Liver (tissue), 9 donors: Measurements from ENCODE around the gene TLN1. TPM values are rescaled to one million over a fixed set of nuclear protein-coding genes. Genes with fewer than 3 reads are reported as not detected.

Experiments used
- DNase-seq: peaks from one replicate; pipeline ENCODE4 v3.0.0-alpha.2; 2017; ENCODE audit warnings: low spot score
- H3K27ac ChIP-seq, 2 donors: one replicate each; pipeline ENCODE4 v1.7.0; 2013; ENCODE audit warnings: inconsistent platforms in 2 of 2, low read length in 2 of 2, control low read depth in 1 of 2, low read depth in 1 of 2, mild to moderate bottlenecking in 1 of 2
- H3K27me3 ChIP-seq, 4 donors: one replicate each; pipeline versions ENCODE4 v1.6.1 to v1.7.0; 2013; ENCODE audit warnings: low read length in 3 of 4, inconsistent platforms in 1 of 4, mild to moderate bottlenecking in 1 of 4, moderate library complexity in 1 of 4; ENCODE audit not compliant: control insufficient read depth in 4 of 4, insufficient read depth in 4 of 4
- H3K36me3 ChIP-seq, 4 donors: one replicate each; pipeline versions ENCODE4 v1.6.1 to v1.7.0; 2013; ENCODE audit warnings: low read length in 3 of 4, mild to moderate bottlenecking in 3 of 4, low read depth in 1 of 4, moderate library complexity in 1 of 4; ENCODE audit not compliant: control insufficient read depth in 4 of 4, insufficient read depth in 3 of 4
- H3K4me1 ChIP-seq, 4 donors: one replicate each; pipeline versions ENCODE4 v1.6.1 to v1.7.0; 2013; ENCODE audit warnings: low read length in 3 of 4, mild to moderate bottlenecking in 3 of 4, moderate library complexity in 1 of 4; ENCODE audit not compliant: control insufficient read depth in 4 of 4, insufficient read depth in 4 of 4
- H3K4me3 ChIP-seq, 3 donors: one replicate each; pipeline versions ENCODE4 v1.6.1 to v1.7.0; 2013; ENCODE audit warnings: low read length in 3 of 3, control low read depth in 1 of 3, low read depth in 1 of 3, mild to moderate bottlenecking in 1 of 3
- H3K9ac ChIP-seq, 2 donors: one replicate each; pipeline ENCODE4 v1.7.0; 2013; ENCODE audit warnings: low read length in 2 of 2, mild to moderate bottlenecking in 2 of 2, moderate library complexity in 2 of 2, control low read depth in 1 of 2, low read depth in 1 of 2
- H3K9me3 ChIP-seq, 4 donors: one replicate each; pipeline versions ENCODE4 v1.6.1 to v1.7.0; 2013; ENCODE audit warnings: low read length in 3 of 4; ENCODE audit not compliant: control insufficient read depth in 4 of 4
- ATF3 ChIP-seq: IDR thresholded peaks from 2 replicates; pipeline ENCODE4 v1.6.1; 2016; ENCODE audit warnings: antibody characterized with exemption
- CTCF ChIP-seq: fragments of 150-350 bp; IDR thresholded peaks from 2 replicates; pipeline ENCODE4 v1.5.1; 2017; ENCODE audit warnings: improper control_type of control experiment, low read depth, low read length; ENCODE audit not compliant: missing input control
- EGR1 ChIP-seq, 2 donors: IDR thresholded peaks; 2 replicates each; pipeline ENCODE4 v1.6.1; 2016 to 2018; ENCODE audit warnings: antibody characterized with exemption in 2 of 2, low read depth in 2 of 2
- FOXA1 ChIP-seq: IDR thresholded peaks from 2 replicates; pipeline ENCODE4 v1.6.1; 2016; ENCODE audit warnings: antibody characterized with exemption
- GABPA ChIP-seq, 2 donors: IDR thresholded peaks in 1 of 2; conservative IDR thresholded peaks in 1 of 2; 2 replicates each; pipeline ENCODE4 v1.6.1; 2016; ENCODE audit warnings: antibody characterized with exemption in 2 of 2, mild to moderate bottlenecking in 1 of 2, moderate library complexity in 1 of 2
- HNF4A ChIP-seq, 2 donors: conservative IDR thresholded peaks; 2 replicates each; pipeline ENCODE4 v1.6.1; 2016; ENCODE audit warnings: antibody characterized with exemption in 2 of 2, mild to moderate bottlenecking in 2 of 2
- HNF4G ChIP-seq: IDR thresholded peaks from 2 replicates; pipeline ENCODE4 v1.6.1; 2016; ENCODE audit warnings: antibody characterized with exemption
- JUND ChIP-seq, 2 donors: IDR thresholded peaks; 2 replicates each; pipeline ENCODE4 v1.6.1; 2016; ENCODE audit warnings: antibody characterized with exemption in 2 of 2
- NR2F2 ChIP-seq: IDR thresholded peaks from 2 replicates; pipeline ENCODE4 v1.6.1; 2016; ENCODE audit warnings: antibody characterized with exemption
- RAD21 ChIP-seq, 2 donors: IDR thresholded peaks; 2 replicates each; pipeline ENCODE4 v1.6.1; 2016; ENCODE audit warnings: antibody characterized with exemption in 2 of 2, mild to moderate bottlenecking in 2 of 2
- RXRA ChIP-seq, 2 donors: IDR thresholded peaks; 2 replicates each; pipeline ENCODE4 v1.6.1; 2017 to 2018; ENCODE audit warnings: antibody characterized with exemption in 2 of 2, mild to moderate bottlenecking in 1 of 2
- SP1 ChIP-seq: IDR thresholded peaks from 2 replicates; pipeline ENCODE4 v1.6.1; 2018; ENCODE audit warnings: antibody characterized with exemption, mild to moderate bottlenecking
- TAF1 ChIP-seq: conservative IDR thresholded peaks from 2 replicates; pipeline ENCODE4 v1.6.1; 2016; ENCODE audit warnings: antibody characterized with exemption, mild to moderate bottlenecking
- YY1 ChIP-seq: IDR thresholded peaks from 2 replicates; pipeline ENCODE4 v1.6.1; 2016; ENCODE audit warnings: antibody characterized with exemption, mild to moderate bottlenecking
- WGBS: extraction: QIAGEN DNeasy Blood & Tissue Kit; methylation state at CpG from one replicate; pipeline ENCODE4 v1.1.7; 2013; 5-methylcytosine and 5-hydroxymethylcytosine counted together
- polyA plus RNA-seq, 2 donors: library from polyadenylated mRNA; stranded (reverse) in 1 of 2; unstranded in 1 of 2; fragments of 200-250 nt in 1 of 2; fragments of >200 nt in 1 of 2; fragmentation: Nextera tagmentation in 1 of 2; extraction: Ambion mirVana in 1 of 2; gene quantifications; one replicate each; pipeline versions ENCODE4 v1.2.1 to v1.2.3, GENCODE V29; 2013 to 2015
- total RNA-seq, 2 donors: library from RNA; depleted of rRNA; stranded (reverse); fragments of >200 nt; gene quantifications; one replicate each; pipeline ENCODE4 v1.2.3, GENCODE V29; 2014
- TF ChIP-seq, protein P1 (sequence below): IDR thresholded peaks from 2 replicates; pipeline ENCODE4 v1.6.1; 2016; ENCODE audit warnings: antibody characterized with exemption
- TF ChIP-seq, protein P2 (sequence below): IDR thresholded peaks from 2 replicates; pipeline ENCODE4 v1.6.1; 2016; ENCODE audit warnings: antibody characterized with exemption, mild to moderate bottlenecking
- TF ChIP-seq, protein P3 (sequence below): IDR thresholded peaks from 2 replicates; pipeline ENCODE4 v1.6.1; 2016; ENCODE audit warnings: antibody characterized with exemption
- donor health status: healthy.
- donor health status: healthy.
- donor health status: healthy.
- donor health status: healthy.
- donor health status: healthy.

TLN1 gene
- total and polyA plus RNA-seq, 4 donors: 24.5 to 184 (median 125) TPM

DNA sequence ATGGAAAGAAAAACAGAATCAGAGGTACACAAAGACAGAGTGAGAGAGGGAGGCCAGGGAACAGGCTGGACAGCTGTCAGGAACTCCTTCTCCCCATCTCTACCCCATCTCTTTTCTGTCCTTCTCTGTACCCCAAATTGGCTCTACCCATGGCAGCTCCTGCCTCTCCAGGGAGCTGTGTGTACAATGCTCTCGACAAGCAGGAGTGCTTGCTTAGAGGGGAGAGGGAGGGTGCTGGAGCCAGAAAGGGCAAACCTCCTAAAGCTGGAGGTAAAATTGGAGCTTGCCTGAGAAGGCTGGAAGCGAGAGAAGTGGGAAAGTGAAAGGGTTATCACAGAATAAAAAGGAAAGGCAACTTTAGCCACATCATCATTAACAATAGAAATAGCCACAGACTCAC is 48.7 kb downstream of the TLN1 start:
- Histone ChIP-seq H3K27me3 (no peaks in the 10 kb centered on the region), H3K36me3 (peaks cover 0 to 1% (median 0%) of the 10 kb centered on the region in 4 donors), H3K27ac (no peak overlapping the region), H3K4me3 (no peak overlapping the region), H3K9ac (no peak overlapping the region), H3K9me3 (no peaks in the 10 kb centered on the region), H3K4me1 (no peaks in the 10 kb centered on the region)
- no peak for TF ChIP-seq RAD21 (IDR thresholded peaks at IDR 0.05)
- TF ChIP-seq, protein P1, sequence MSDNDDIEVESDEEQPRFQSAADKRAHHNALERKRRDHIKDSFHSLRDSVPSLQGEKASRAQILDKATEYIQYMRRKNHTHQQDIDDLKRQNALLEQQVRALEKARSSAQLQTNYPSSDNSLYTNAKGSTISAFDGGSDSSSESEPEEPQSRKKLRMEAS: no peak
- TF ChIP-seq JUND (IDR thresholded peaks at IDR 0.05): no peak
- TF ChIP-seq, protein P2, sequence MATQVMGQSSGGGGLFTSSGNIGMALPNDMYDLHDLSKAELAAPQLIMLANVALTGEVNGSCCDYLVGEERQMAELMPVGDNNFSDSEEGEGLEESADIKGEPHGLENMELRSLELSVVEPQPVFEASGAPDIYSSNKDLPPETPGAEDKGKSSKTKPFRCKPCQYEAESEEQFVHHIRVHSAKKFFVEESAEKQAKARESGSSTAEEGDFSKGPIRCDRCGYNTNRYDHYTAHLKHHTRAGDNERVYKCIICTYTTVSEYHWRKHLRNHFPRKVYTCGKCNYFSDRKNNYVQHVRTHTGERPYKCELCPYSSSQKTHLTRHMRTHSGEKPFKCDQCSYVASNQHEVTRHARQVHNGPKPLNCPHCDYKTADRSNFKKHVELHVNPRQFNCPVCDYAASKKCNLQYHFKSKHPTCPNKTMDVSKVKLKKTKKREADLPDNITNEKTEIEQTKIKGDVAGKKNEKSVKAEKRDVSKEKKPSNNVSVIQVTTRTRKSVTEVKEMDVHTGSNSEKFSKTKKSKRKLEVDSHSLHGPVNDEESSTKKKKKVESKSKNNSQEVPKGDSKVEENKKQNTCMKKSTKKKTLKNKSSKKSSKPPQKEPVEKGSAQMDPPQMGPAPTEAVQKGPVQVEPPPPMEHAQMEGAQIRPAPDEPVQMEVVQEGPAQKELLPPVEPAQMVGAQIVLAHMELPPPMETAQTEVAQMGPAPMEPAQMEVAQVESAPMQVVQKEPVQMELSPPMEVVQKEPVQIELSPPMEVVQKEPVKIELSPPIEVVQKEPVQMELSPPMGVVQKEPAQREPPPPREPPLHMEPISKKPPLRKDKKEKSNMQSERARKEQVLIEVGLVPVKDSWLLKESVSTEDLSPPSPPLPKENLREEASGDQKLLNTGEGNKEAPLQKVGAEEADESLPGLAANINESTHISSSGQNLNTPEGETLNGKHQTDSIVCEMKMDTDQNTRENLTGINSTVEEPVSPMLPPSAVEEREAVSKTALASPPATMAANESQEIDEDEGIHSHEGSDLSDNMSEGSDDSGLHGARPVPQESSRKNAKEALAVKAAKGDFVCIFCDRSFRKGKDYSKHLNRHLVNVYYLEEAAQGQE: no peak
- no peak for TF ChIP-seq HNF4G
- TF ChIP-seq TAF1: no peak
- TF ChIP-seq YY1: no peak
- TF ChIP-seq NR2F2: no peak
- no peak for TF ChIP-seq HNF4A (conservative IDR thresholded peaks at IDR 0.05)
- TF ChIP-seq CTCF: no peak
- TF ChIP-seq GABPA (IDR thresholded peaks at IDR 0.05 in 1 of 2, conservative IDR thresholded peaks at IDR 0.05 in 1 of 2): no peak
- no peak for TF ChIP-seq RXRA (IDR thresholded peaks at IDR 0.05)
- TF ChIP-seq ATF3: no peak
- no peak for TF ChIP-seq SP1
- no peak for TF ChIP-seq EGR1 (IDR thresholded peaks at IDR 0.05; ENCODE audit: low read depth in 2 of 2)
- TF ChIP-seq, protein P3, sequence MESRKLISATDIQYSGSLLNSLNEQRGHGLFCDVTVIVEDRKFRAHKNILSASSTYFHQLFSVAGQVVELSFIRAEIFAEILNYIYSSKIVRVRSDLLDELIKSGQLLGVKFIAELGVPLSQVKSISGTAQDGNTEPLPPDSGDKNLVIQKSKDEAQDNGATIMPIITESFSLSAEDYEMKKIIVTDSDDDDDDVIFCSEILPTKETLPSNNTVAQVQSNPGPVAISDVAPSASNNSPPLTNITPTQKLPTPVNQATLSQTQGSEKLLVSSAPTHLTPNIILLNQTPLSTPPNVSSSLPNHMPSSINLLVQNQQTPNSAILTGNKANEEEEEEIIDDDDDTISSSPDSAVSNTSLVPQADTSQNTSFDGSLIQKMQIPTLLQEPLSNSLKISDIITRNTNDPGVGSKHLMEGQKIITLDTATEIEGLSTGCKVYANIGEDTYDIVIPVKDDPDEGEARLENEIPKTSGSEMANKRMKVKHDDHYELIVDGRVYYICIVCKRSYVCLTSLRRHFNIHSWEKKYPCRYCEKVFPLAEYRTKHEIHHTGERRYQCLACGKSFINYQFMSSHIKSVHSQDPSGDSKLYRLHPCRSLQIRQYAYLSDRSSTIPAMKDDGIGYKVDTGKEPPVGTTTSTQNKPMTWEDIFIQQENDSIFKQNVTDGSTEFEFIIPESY: no peak
- TF ChIP-seq FOXA1: no peak
- no peak for DNase-seq
- 84% methylated on average over 2 of the region's 2 CpGs for WGBS
